Neural cell (in vitro differentiated cells): ENCODE results near the gene SLC7A1.

Experiments
- SMC3 ChIP-seq: fragments of 450-650 bp; conservative IDR thresholded peaks from 2 replicates; pipeline ENCODE4 v1.6.1; 2014; ENCODE audit warnings: antibody characterized with exemption, mild to moderate bottlenecking, moderate library complexity; ENCODE audit not compliant: poor library complexity
- TAF1 ChIP-seq: IDR thresholded peaks from 2 replicates; pipeline ENCODE4 v1.6.1; 2012; ENCODE audit warnings: low read depth
- TF ChIP-seq, protein P1 (sequence below): IDR thresholded peaks from 2 replicates; pipeline ENCODE4 v1.6.1; 2012; ENCODE audit warnings: borderline replicate concordance

DNA sequence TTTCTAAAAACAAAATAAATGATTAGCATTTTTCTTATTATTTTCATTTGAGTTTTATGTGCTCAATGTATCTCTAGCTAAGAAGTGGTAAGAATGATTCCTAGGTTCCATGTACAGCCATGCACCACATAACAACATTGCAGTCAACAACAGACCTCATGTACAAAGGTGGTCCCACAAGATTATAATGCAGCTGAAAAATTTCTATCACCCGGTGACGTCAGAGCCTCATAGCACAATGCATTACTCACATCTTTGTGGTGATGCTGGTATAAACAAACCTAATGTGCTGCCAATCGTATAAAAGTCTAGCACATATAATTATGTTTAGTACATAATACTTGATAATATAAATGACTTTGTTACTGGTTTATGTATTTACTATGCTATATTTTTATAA is 120.5 kb downstream of the SLC7A1 start:
- TF ChIP-seq SMC3 (no peak), TAF1 (no peak)
- TF ChIP-seq, protein P1, sequence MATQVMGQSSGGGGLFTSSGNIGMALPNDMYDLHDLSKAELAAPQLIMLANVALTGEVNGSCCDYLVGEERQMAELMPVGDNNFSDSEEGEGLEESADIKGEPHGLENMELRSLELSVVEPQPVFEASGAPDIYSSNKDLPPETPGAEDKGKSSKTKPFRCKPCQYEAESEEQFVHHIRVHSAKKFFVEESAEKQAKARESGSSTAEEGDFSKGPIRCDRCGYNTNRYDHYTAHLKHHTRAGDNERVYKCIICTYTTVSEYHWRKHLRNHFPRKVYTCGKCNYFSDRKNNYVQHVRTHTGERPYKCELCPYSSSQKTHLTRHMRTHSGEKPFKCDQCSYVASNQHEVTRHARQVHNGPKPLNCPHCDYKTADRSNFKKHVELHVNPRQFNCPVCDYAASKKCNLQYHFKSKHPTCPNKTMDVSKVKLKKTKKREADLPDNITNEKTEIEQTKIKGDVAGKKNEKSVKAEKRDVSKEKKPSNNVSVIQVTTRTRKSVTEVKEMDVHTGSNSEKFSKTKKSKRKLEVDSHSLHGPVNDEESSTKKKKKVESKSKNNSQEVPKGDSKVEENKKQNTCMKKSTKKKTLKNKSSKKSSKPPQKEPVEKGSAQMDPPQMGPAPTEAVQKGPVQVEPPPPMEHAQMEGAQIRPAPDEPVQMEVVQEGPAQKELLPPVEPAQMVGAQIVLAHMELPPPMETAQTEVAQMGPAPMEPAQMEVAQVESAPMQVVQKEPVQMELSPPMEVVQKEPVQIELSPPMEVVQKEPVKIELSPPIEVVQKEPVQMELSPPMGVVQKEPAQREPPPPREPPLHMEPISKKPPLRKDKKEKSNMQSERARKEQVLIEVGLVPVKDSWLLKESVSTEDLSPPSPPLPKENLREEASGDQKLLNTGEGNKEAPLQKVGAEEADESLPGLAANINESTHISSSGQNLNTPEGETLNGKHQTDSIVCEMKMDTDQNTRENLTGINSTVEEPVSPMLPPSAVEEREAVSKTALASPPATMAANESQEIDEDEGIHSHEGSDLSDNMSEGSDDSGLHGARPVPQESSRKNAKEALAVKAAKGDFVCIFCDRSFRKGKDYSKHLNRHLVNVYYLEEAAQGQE = no peak
